D721Med (cell line): Measurements from ENCODE around the gene HPSE2.

ENCODE experiments used
- DNase-seq: peaks from one replicate; pipeline ENCODE4 v3.0.0; 2011; ENCODE audit warnings: low spot score; ENCODE audit not compliant: insufficient read length
- FAIRE-seq: peaks from 2 replicates; lab custom pipeline; 2011; peaks lifted over from hg19 to GRCh38; lab: Jason Lieb, UNC
- TF ChIP-seq, protein P1 (sequence below): IDR thresholded peaks from 2 replicates; pipeline ENCODE4 v1.5.1; 2012; ENCODE audit warnings: mild to moderate bottlenecking, control low read depth; ENCODE audit not compliant: insufficient read depth; ENCODE audit errors: missing control alignments

HPSE2 gene

DNA sequence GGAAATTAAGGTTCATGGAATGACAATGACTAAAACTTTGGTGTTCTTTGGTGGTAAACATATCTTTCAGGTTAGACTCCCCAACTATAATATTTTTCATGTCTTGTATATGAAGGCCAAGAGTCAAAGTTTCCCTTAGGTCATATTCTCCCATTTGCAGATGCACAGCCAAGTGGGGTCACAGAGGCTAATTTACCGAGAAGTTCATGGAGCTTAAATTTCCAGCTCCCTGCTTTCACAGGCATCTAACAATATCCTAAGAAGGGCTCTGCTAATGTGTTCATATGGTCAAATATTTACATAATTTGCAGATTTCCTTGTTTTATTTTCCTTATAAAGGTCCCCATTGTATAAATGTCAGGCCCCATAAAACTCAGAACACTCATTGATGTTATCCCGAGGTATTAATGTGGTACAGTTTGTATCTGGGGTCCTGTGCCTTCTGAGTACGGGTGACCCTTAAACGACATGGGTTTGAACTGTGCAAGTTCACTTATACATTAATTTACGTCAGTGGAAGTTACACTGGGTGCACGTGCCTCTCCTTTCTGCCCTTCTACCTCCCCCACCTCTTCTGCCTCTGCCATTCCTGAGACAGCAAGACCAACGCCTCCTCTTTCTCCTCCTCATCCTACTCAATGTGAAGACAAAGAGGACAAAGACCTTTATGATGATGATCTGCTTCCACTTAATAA, 603.0 kb downstream of the HPSE2 start:
- FAIRE-seq, result no peak
- no peak for DNase-seq
- TF ChIP-seq, protein P1, sequence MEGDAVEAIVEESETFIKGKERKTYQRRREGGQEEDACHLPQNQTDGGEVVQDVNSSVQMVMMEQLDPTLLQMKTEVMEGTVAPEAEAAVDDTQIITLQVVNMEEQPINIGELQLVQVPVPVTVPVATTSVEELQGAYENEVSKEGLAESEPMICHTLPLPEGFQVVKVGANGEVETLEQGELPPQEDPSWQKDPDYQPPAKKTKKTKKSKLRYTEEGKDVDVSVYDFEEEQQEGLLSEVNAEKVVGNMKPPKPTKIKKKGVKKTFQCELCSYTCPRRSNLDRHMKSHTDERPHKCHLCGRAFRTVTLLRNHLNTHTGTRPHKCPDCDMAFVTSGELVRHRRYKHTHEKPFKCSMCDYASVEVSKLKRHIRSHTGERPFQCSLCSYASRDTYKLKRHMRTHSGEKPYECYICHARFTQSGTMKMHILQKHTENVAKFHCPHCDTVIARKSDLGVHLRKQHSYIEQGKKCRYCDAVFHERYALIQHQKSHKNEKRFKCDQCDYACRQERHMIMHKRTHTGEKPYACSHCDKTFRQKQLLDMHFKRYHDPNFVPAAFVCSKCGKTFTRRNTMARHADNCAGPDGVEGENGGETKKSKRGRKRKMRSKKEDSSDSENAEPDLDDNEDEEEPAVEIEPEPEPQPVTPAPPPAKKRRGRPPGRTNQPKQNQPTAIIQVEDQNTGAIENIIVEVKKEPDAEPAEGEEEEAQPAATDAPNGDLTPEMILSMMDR, result no peak

DNA sequence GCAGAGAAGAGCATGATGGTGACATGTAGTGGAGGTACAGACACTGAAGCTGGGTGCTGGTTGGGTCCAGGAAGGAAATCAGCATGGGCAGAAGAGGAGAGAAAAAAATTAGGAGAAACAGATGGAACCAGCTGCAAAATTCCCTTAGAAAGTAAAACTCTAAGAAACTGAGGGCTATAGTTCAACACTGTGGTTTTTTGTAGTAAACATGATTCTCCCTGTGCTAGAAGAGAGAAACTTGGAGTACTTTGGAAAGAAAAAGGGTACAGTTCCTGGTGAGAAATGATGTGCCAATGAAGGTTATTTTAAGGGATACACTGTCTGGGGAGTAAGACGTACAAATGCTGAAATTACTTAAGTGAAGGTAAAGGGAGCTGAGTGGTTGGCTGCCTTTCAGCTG, 607.4 kb downstream of the HPSE2 start:
- TF ChIP-seq, protein P1, result no peak
- FAIRE-seq (no peak), DNase-seq (no peak)

DNA sequence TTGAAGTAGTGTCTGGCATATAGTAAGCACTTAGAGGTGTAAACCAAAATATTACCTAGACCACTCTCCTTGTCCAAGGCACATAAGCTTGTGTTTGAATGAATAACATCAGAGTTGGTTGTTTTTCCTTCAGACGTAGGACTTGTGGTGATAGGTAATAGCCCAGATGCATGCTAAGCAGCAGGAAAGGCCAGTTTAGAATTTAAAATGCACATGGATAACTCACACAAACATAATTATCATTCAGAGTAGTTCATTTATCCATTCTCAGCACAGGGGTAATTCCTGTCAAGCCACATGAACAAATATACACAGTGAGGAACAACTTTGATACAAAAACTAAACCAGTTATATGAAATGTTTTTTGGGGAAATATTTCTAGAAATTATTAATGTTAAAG, 607.9 kb downstream of the HPSE2 start:
- DNase-seq (no peak), FAIRE-seq (no peak)
- TF ChIP-seq, protein P1, result no peak

DNA sequence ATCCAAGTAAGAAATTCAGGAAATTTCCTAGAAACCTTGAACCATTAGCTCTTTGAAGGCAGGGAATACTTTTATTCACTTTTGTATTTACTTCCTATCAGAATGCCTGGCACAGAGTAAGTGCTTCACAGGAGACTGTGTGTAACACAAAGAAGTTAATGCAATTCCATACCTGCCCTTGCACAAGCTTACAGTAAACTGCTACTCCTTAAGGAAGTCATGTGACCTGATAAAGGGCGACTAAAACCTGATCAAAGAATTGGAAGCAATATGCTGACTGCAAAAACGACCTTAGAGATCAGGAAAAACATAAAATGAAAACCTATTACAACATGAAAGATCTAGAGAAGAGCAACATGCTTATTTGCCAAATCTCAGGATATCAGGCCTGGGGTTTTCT, 610.7 kb downstream of the HPSE2 start:
- no peak for DNase-seq
- TF ChIP-seq, protein P1, result no peak
- FAIRE-seq, result no peak

DNA sequence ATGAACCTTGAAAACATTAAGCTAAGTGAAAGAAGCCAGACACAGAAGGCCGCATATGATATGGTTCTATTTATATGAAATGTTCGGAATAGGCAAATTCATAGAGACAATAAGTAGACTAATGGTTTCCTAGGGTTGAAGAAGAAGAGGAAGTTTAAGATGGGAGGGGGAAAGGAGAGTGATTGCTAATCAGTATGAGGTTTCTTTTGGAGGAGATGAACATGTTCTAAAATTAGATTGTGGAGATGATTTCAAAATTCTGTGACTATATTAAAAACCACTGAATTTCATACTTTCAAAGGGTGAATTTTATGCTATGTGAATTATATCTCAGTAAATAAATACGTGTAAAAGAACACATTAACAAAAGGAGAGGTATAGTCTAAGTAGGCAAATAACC, 612.5 kb downstream of the HPSE2 start:
- DNase-seq (no peak), FAIRE-seq (no peak)
- TF ChIP-seq, protein P1, result no peak

DNA sequence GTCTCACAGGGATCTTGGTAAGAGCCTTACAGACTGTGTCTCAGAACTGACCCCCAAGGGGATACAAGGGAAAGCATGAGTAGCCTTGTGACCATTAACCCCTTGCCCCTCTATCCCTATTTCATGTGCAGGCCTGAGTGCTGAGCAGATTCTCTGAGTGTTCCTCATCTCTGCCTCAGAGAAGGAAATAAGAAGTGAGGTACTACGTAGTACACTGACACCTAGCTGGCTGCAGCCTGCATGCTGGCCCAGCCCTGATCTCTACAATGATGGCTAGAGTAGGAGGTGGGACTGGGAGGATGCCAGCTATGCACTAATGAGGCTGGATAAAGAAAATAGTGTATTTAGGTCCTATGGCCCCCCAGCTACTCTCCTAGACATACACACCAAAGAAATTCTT, 614.0 kb downstream of the HPSE2 start:
- TF ChIP-seq, protein P1, result no peak
- FAIRE-seq, result no peak
- DNase-seq, result no peak

DNA sequence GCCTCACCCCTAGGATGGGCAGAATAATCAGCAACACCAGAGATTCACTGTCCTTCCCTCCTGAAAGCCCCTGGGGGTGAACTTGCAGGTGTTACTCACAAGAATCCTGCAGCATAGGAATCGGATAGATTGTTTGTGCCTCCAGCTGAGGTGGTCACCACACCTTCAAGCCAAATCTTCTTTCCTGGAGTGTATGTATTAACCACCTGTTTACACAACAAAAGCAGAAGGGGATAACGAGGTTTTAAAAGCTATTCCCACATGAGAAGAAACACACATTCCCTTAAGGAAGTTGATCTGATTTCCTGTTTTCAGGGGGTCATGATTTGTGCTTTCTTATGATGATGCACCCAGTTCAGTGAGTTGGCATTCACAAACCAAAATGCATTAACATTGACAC, 615.1 kb downstream of the HPSE2 start:
- TF ChIP-seq, protein P1, result no peak
- no peak for FAIRE-seq
- DNase-seq, result no peak
